ENCODE measurements around the gene PRKCB. TPM values are rescaled to one million over a fixed set of nuclear protein-coding genes. Genes with fewer than 3 reads are reported as not detected.

The PRKCB gene
- total RNA-seq, 1 donor from 2014 or later = 1.7 TPM

- no peak for ATAC-seq (ENCODE audit: poor library complexity)
- intact Hi-C loops (cut with DNase I) = no loop called here
These were observed 423.0 kb downstream of the PRKCB start for GRCh38 chr16:24258791-24259190.

GRCh38 chr16:24262816-24263215, 427.0 kb downstream of the PRKCB start:
- ATAC-seq (ENCODE audit: poor library complexity) = no peak
- intact Hi-C loops (cut with DNase I) = no loop called here

More at GRCh38 chr16:24258791-24259190, 423.0 kb downstream of the PRKCB start:
- no peak for DNase-seq

More at GRCh38 chr16:24262816-24263215, 427.0 kb downstream of the PRKCB start:
- no peak for DNase-seq

Small RNA genes within 50 kb of the gene (microRNA-seq; reads per million reads assigned to microRNA genes)
- not detected for gene MIR1273H

Other genes with a start within 250 kb of the PRKCB start
- 585 TPM for gene NDUFAB1, start 239.7 kb upstream of the PRKCB start, total RNA-seq
- 4.9 TPM for gene PALB2, start 194.7 kb upstream of the PRKCB start, total RNA-seq
- 34.4 TPM for gene DCTN5, start 194.5 kb upstream of the PRKCB start, total RNA-seq
- 1.2 TPM for gene PLK1, start 157.1 kb upstream of the PRKCB start, total RNA-seq
- gene ERN2, start 122.8 kb upstream of the PRKCB start, total RNA-seq = not detected
- not detected for gene CHP2, start 81.0 kb upstream of the PRKCB start, total RNA-seq